ENCODE measurements around the gene SRD5A1.

Gene SRD5A1

GRCh38 chr5:6631441-6631840 lies 1.8 kb upstream of the SRD5A1 start:
- no peak for ATAC-seq
- no peak for TF ChIP-seq ZNF70 (CRISPR knock-in tag; IDR thresholded peaks at IDR 0.05)
- TF ChIP-seq PATZ1 (CRISPR knock-in tag; IDR thresholded peaks at IDR 0.05; ENCODE audit: borderline replicate concordance) = no peak
- no peak for TF ChIP-seq TOX (CRISPR knock-in tag; IDR thresholded peaks at IDR 0.05; ENCODE audit: borderline replicate concordance)
- TF ChIP-seq OSR1 (CRISPR knock-in tag; IDR thresholded peaks at IDR 0.05) = no peak
- TF ChIP-seq PPARA (CRISPR knock-in tag; IDR thresholded peaks at IDR 0.05; ENCODE audit: borderline replicate concordance) = no peak

GRCh38 chr5:6632324-6632887 lies 834 bp upstream of the SRD5A1 start:
- no peak for TF ChIP-seq ZFP3 (CRISPR knock-in tag; IDR thresholded peaks at IDR 0.05)
- peak; percentile 49 for ATAC-seq

- TF ChIP-seq OSR1 (CRISPR knock-in tag; IDR thresholded peaks at IDR 0.05) = no peak
- no peak for TF ChIP-seq TOX (CRISPR knock-in tag; IDR thresholded peaks at IDR 0.05; ENCODE audit: borderline replicate concordance)
- no peak for TF ChIP-seq PATZ1 (CRISPR knock-in tag; IDR thresholded peaks at IDR 0.05; ENCODE audit: borderline replicate concordance)
- no peak for TF ChIP-seq ARNTL (CRISPR knock-in tag; IDR thresholded peaks at IDR 0.05; ENCODE audit: borderline replicate concordance, low read depth)
- peak; percentile 78 for ATAC-seq
Measured at GRCh38 chr5:6633469-6634245, 417 bp downstream of the SRD5A1 start.

GRCh38 chr5:6634306-6634705 lies 1.1 kb downstream of the SRD5A1 start:
- ATAC-seq = no peak
- TF ChIP-seq ZNF8 (CRISPR knock-in tag; IDR thresholded peaks at IDR 0.05) = no peak

GRCh38 chr5:6634788-6635430 lies 1.7 kb downstream of the SRD5A1 start:
- ATAC-seq = no peak
- TF ChIP-seq GLIS3 (CRISPR knock-in tag; IDR thresholded peaks at IDR 0.05) (no peak), ZNF70 (CRISPR knock-in tag; IDR thresholded peaks at IDR 0.05) (no peak), ZFP3 (CRISPR knock-in tag; IDR thresholded peaks at IDR 0.05) (no peak), CSDC2 (CRISPR knock-in tag; IDR thresholded peaks at IDR 0.05) (no peak), TOX (CRISPR knock-in tag; IDR thresholded peaks at IDR 0.05; ENCODE audit: borderline replicate concordance) (no peak), SNAI2 (CRISPR knock-in tag; IDR thresholded peaks at IDR 0.05) (no peak), TSHZ2 (CRISPR knock-in tag; IDR thresholded peaks at IDR 0.05) (no peak), OSR1 (CRISPR knock-in tag; IDR thresholded peaks at IDR 0.05) (no peak), ZNF565 (CRISPR knock-in tag; conservative IDR thresholded peaks at IDR 0.05; ENCODE audit: low read depth) (no peak), PPARA (CRISPR knock-in tag; IDR thresholded peaks at IDR 0.05; ENCODE audit: borderline replicate concordance) (no peak), CREB5 (CRISPR knock-in tag; IDR thresholded peaks at IDR 0.05; ENCODE audit: low read depth) (no peak)

Measured in SK-N-SH treated with all-trans-retinoic acid at 6 μM for 48 hours (cell line).